ENCODE measurements around the gene GPR55. TPM values are rescaled to one million over a fixed set of nuclear protein-coding genes. Genes with fewer than 3 reads are reported as not detected.

The GPR55 gene
- total RNA-seq, 1 donor from 2014 or later = 0.18 TPM

- DNase-seq (ENCODE audit: low spot score) (no peak), ATAC-seq (no peak)
- intact Hi-C loops (cut with DNase I) = no loop called here
These were observed 60.9 kb downstream of the GPR55 start for GRCh38 chr2:230864122-230864604.

- no peak for ATAC-seq
- intact Hi-C loops (cut with DNase I) = no loop called here
- DNase-seq (ENCODE audit: low spot score) = no peak
These were observed 61.5 kb downstream of the GPR55 start for GRCh38 chr2:230863442-230864121.

- DNase-seq (ENCODE audit: low spot score) = no peak
- intact Hi-C loops (cut with DNase I) = no loop called here
- no peak for ATAC-seq
These were observed 62.0 kb downstream of the GPR55 start for GRCh38 chr2:230863031-230863430.

- intact Hi-C loops (cut with DNase I) = no loop called here
- DNase-seq (ENCODE audit: low spot score) (no peak), ATAC-seq (no peak)
These were observed 62.8 kb downstream of the GPR55 start for GRCh38 chr2:230862292-230862691.

- ATAC-seq = no peak
- intact Hi-C loops (cut with DNase I) = no loop called here
These were observed 63.3 kb downstream of the GPR55 start for GRCh38 chr2:230861552-230862255.

More at GRCh38 chr2:230861552-230862255, 63.3 kb downstream of the GPR55 start:
- no peak for DNase-seq (ENCODE audit: low spot score)

Other genes with a start within 250 kb of the GPR55 start
- gene CAB39, start 212.4 kb downstream of the GPR55 start, total RNA-seq = 59.5 TPM
- gene ITM2C, start 60.3 kb downstream of the GPR55 start, total RNA-seq = 136 TPM
- not detected for gene SPATA3, start 70.9 kb upstream of the GPR55 start, total RNA-seq
- gene C2orf72, start 112.3 kb upstream of the GPR55 start, total RNA-seq = 2.7 TPM
- 73.6 TPM for gene PSMD1, start 131.6 kb upstream of the GPR55 start, total RNA-seq
- gene HTR2B, start 199.8 kb upstream of the GPR55 start, total RNA-seq = 1.2 TPM

All from sciatic nerve (tissue), 2 donors.